Karpas-422 (cell line): ENCODE measurements around the gene HIBCH. TPM values are rescaled to one million over a fixed set of nuclear protein-coding genes. Genes with fewer than 3 reads are reported as not detected.

ENCODE experiments used
- DNase-seq: peaks from one replicate; pipeline ENCODE4 v3.0.0-alpha.2; 2015
- H2AFZ ChIP-seq: fragments of 200-600 bp; sonication (generic); 2 replicates; pipeline ENCODE4 v1.6.1; 2014; ENCODE audit warnings: antibody characterized with exemption, low read length, mixed read lengths
- H3K27ac ChIP-seq: fragments of 200-600 bp; sonication (generic); 2 replicates; pipeline ENCODE4 v1.5.1; 2014; ENCODE audit warnings: mild to moderate bottlenecking, low read length, moderate library complexity
- H3K27me3 ChIP-seq: fragments of 200-600 bp; sonication (generic); 2 replicates; pipeline ENCODE4 v1.6.1; 2014; ENCODE audit warnings: low read length, mixed read lengths
- H3K36me3 ChIP-seq: fragments of 200-600 bp; sonication (generic); 2 replicates; pipeline ENCODE4 v1.6.1; 2014; ENCODE audit warnings: low read length, mixed read lengths; ENCODE audit not compliant: insufficient read depth
- H3K4me1 ChIP-seq: fragments of 200-600 bp; sonication (generic); 2 replicates; pipeline ENCODE4 v1.6.1; 2014; ENCODE audit warnings: mild to moderate bottlenecking, low read length, mixed read lengths
- H3K4me2 ChIP-seq: fragments of 200-600 bp; sonication (generic); 2 replicates; pipeline ENCODE4 v1.6.1; 2014; ENCODE audit warnings: low read length, low read depth, mild to moderate bottlenecking; ENCODE audit not compliant: poor library complexity, severe bottlenecking
- H3K4me3 ChIP-seq: fragments of 200-600 bp; sonication (generic); 2 replicates; pipeline ENCODE4 v1.5.1; 2014; ENCODE audit warnings: mild to moderate bottlenecking, antibody characterized with exemption, low read length, mixed read lengths
- H3K79me2 ChIP-seq: fragments of 200-600 bp; sonication (generic); 2 replicates; pipeline ENCODE4 v1.6.1; 2014; ENCODE audit warnings: mild to moderate bottlenecking, low read length, mixed read lengths
- H3K9ac ChIP-seq: fragments of 200-600 bp; sonication (generic); 2 replicates; pipeline ENCODE4 v1.6.0; 2014; ENCODE audit warnings: low read length
- H3K9me2 ChIP-seq: fragments of 200-600 bp; sonication (generic), shearing (Covaris generic); replicated peaks from 2 replicates; pipeline ENCODE4 v1.6.0; 2014; ENCODE audit warnings: mild to moderate bottlenecking, low read length, moderate library complexity; ENCODE audit not compliant: insufficient read depth
- H3K9me3 ChIP-seq: fragments of 300-700, 200-600 bp; sonication (generic); 2 replicates; pipeline ENCODE4 v1.6.1; 2014; ENCODE audit warnings: low read length, mixed read lengths
- H4K20me1 ChIP-seq: fragments of 200-600 bp; sonication (generic); 2 replicates; pipeline ENCODE4 v1.6.1; 2014; ENCODE audit warnings: mild to moderate bottlenecking, antibody characterized with exemption, low read length, low read depth; ENCODE audit not compliant: insufficient read depth
- total RNA-seq: library from RNA; depleted of rRNA; stranded (reverse); fragments of >200 nt; shearing (Covaris generic); gene quantifications from 2 replicates; pipeline ENCODE4 v1.2.3, GENCODE V29; 2014; ENCODE audit warnings: low replicate concordance

Gene HIBCH
- total RNA-seq, 1 experiment from 2014 or later = 33.5 TPM

GRCh38 chr2:190182071-190182524, 137.5 kb downstream of the HIBCH start:
- Histone ChIP-seq H3K4me2 (peak overlapping the region; percentile 77), H3K27ac (peak overlapping the region; percentile 63), H3K9ac (peak overlapping the region; percentile 76), H3K9me3 (no peaks in the 10 kb centered on the region), H3K4me3 (peak overlapping the region; percentile 69), H2AFZ (no peak overlapping the region), H3K36me3 (peaks cover 4% of the 10 kb centered on the region; the same call in 1 of the 2 replicates), H3K4me1 (peaks cover 56% of the 10 kb centered on the region), H4K20me1 (no peaks in the 10 kb centered on the region), H3K79me2 (peaks cover 45% of the 10 kb centered on the region), H3K9me2 (no peaks in the 10 kb centered on the region), H3K27me3 (no peaks in the 10 kb centered on the region)
- DNase-seq = peak; percentile 62

GRCh38 chr2:190181123-190181669, 138.4 kb downstream of the HIBCH start:
- Histone ChIP-seq H3K36me3 (peaks cover 4% of the 10 kb centered on the region; the same call in 1 of the 2 replicates), H3K4me1 (peaks cover 56% of the 10 kb centered on the region), H4K20me1 (no peaks in the 10 kb centered on the region), H3K9me2 (no peaks in the 10 kb centered on the region), H3K4me3 (peak overlapping the region; percentile 69), H3K27me3 (no peaks in the 10 kb centered on the region), H3K9ac (peak overlapping the region; percentile 76), H3K9me3 (no peaks in the 10 kb centered on the region), H2AFZ (peak overlapping the region; percentile 86; the same call in 1 of the 2 replicates), H3K27ac (peak overlapping the region; percentile 63), H3K4me2 (peak overlapping the region; percentile 77), H3K79me2 (peaks cover 38% of the 10 kb centered on the region)
- peak; percentile 65 for DNase-seq

DNA sequence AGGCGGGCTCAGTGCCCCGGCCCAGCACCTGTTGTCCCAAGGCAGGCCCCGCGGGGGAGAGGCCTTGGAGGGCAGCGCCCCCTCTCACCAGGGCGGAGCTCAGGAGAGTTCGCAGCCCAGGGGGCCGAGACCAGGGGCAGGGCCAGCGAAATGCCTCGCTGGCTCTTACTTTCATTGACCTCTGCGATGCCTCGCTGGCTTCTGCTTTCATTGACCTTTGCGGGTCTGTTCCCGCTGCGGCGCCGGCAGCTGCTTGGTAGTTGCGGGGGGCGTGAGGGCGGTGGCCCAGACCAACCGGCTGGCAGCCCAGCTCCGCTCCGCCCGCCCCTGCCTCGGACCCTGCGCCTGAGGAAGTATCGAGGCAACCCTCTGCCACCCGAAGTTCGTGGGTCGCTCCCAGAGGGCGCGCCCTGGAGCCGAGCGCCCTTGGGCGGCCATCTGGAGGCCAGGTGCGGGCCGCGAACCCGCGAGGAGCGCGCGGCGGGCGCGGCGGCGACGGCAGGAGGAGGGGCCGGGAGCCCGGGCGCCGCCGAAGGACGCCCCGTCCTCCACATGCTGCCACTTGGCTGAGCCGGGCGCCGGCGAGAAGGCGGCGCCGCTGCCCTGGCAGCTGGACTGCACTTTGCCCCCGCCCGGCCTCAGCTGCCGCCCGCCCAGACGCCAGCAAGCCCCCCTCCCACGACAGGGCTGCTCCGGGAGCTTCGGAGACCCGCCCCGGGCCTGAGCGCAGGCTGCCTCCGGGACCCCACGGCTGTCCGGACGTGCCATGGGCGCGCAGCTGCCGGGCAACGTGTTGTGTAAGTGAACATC, 139.1 kb downstream of the HIBCH start:
- peak; percentile 88 for DNase-seq

DNA sequence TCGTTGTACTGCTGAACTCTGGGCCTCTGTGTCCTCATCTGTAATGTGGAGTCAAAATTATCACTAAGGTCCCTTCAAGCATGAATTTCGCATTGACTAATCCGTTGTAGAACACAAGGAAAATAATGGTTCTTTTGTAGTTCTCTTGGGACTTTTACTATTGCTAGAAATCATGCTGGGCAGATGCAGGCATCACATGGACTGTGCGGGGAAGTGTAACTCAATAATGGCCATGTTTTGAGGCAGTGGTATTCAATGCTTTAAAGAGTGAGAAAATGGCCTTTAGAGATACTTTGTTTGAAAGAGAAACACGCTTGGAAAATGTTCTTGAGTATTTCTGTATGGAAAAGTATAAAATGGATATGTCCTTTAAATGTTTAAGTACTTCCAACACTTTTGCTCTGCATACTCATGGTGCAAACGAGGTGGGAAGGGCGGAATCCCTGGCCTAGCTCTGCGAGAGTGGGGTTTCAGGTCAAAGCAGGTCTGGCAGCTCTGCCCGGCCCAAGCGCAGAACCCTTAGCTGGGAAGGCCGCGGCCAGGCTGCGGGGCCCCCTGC, 139.8 kb downstream of the HIBCH start:
- Histone ChIP-seq H3K4me3 (peak overlapping the region; percentile 69), H2AFZ (peak overlapping the region; percentile 46), H4K20me1 (no peaks in the 10 kb centered on the region), H3K9me2 (no peaks in the 10 kb centered on the region), H3K4me1 (peaks cover 46% of the 10 kb centered on the region), H3K36me3 (peaks cover 4% of the 10 kb centered on the region; the same call in 1 of the 2 replicates), H3K4me2 (peak overlapping the region; percentile 77), H3K9ac (peak overlapping the region; percentile 76), H3K9me3 (no peaks in the 10 kb centered on the region), H3K27me3 (no peaks in the 10 kb centered on the region), H3K79me2 (peaks cover 28% of the 10 kb centered on the region), H3K27ac (peak overlapping the region; percentile 63)
- no peak for DNase-seq

More for the DNA sequence above, 139.1 kb downstream of the HIBCH start:
- Histone ChIP-seq H3K9me2 (no peaks in the 10 kb centered on the region), H3K36me3 (peaks cover 4% of the 10 kb centered on the region; the same call in 1 of the 2 replicates), H3K27ac (peak overlapping the region; percentile 63), H3K4me1 (peaks cover 53% of the 10 kb centered on the region), H3K27me3 (no peaks in the 10 kb centered on the region), H3K9me3 (no peaks in the 10 kb centered on the region), H3K4me2 (peak overlapping the region; percentile 77), H2AFZ (peak overlapping the region; percentile 86), H3K79me2 (peaks cover 33% of the 10 kb centered on the region), H4K20me1 (no peaks in the 10 kb centered on the region), H3K9ac (peak overlapping the region; percentile 76), H3K4me3 (peak overlapping the region; percentile 69)

GRCh38 chr2:190178066-190178722, 141.4 kb downstream of the HIBCH start:
- H2AFZ ChIP-seq = no peak overlapping the region

DNA sequence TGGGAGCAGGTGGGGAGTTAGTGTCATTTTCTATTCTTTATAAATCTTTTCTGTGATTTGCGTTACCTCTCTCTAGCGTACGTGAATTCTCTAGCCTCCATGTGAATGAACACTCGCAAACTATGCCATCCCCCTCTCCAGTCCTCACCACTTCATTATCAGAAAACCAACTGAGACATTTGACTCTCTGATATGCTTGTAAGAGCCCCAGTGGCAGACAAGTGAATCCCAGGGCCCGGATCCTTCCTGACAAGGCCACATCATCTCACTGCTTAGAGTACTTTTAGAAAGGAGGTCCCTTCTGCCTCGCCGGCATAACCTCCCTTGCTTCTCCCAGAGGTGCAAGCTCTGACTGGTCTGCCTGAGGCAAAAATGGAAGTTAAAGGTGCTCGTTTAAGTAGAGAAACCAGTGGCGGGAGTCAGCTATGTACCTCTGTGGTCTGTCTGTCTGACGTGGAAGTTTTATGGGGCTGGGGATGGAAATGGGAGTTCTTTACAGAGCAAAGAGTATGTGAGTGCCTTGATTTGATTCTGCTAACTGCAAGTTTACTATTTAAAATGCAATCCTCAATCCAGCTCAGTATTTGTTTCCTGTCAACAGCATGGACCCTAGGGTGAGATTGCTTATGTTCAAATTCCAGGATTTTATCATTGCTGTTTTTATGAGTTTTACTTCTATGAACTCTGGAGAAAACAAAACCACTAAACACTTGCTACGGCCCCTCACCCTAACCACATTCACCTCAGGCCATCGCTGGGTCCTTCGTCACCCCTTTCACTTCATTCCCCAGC, 142.2 kb downstream of the HIBCH start:
- DNase-seq = no peak
- H3K36me3 ChIP-seq = no peaks in the 10 kb centered on the region
- no peaks in the 10 kb centered on the region for H4K20me1 ChIP-seq
- H2AFZ ChIP-seq = no peak overlapping the region
- no peaks in the 10 kb centered on the region for H3K9me3 ChIP-seq
- H3K27me3 ChIP-seq = no peaks in the 10 kb centered on the region
- H3K9me2 ChIP-seq = no peaks in the 10 kb centered on the region
- H3K27ac ChIP-seq = no peak overlapping the region
- no peak overlapping the region for H3K9ac ChIP-seq
- H3K4me2 ChIP-seq = no peak overlapping the region
- peaks cover 6% of the 10 kb centered on the region for H3K79me2 ChIP-seq
- H3K4me1 ChIP-seq = peaks cover 22% of the 10 kb centered on the region
- H3K4me3 ChIP-seq = no peak overlapping the region

More at GRCh38 chr2:190178066-190178722, 141.4 kb downstream of the HIBCH start:
- Histone ChIP-seq H3K36me3 (peaks cover 4% of the 10 kb centered on the region; the same call in 1 of the 2 replicates), H3K27me3 (no peaks in the 10 kb centered on the region), H3K4me3 (no peak overlapping the region), H3K4me1 (peaks cover 30% of the 10 kb centered on the region), H3K79me2 (peaks cover 14% of the 10 kb centered on the region), H3K9ac (no peak overlapping the region), H3K9me2 (no peaks in the 10 kb centered on the region), H4K20me1 (no peaks in the 10 kb centered on the region), H3K4me2 (no peak overlapping the region), H3K27ac (no peak overlapping the region), H3K9me3 (no peaks in the 10 kb centered on the region)
- DNase-seq = no peak

DNA sequence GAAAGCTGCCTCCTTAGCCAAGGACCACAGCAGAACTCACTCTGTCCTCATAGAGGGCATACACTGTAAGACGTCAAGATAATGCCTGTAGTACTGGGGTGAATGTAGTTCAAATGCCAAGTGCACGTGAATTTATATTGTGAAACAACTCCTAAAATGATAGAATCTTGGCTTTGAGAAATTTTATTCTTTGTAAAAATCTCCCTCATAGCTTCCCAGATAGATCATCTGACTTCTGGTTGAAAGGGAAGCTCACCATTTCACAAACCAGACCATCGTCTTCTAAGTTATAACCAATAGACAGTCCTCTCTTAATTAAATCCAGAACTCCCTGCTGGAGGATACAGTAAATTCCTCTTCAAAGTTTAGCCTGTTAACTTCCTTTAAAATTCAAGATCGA, 146.2 kb downstream of the HIBCH start:
- no peak overlapping the region for H3K27ac ChIP-seq
- H4K20me1 ChIP-seq = no peaks in the 10 kb centered on the region
- H3K9me3 ChIP-seq = no peaks in the 10 kb centered on the region
- H3K79me2 ChIP-seq = no peaks in the 10 kb centered on the region
- H3K27me3 ChIP-seq = no peaks in the 10 kb centered on the region
- no peak overlapping the region for H3K9ac ChIP-seq
- no peaks in the 10 kb centered on the region for H3K9me2 ChIP-seq
- no peak for DNase-seq
- H3K4me1 ChIP-seq = no peaks in the 10 kb centered on the region
- no peak overlapping the region for H3K4me3 ChIP-seq
- no peaks in the 10 kb centered on the region for H3K36me3 ChIP-seq
- H3K4me2 ChIP-seq = no peak overlapping the region
- no peak overlapping the region for H2AFZ ChIP-seq
